ENCODE measurements around the gene RAPH1.

The RAPH1 gene

DNA sequence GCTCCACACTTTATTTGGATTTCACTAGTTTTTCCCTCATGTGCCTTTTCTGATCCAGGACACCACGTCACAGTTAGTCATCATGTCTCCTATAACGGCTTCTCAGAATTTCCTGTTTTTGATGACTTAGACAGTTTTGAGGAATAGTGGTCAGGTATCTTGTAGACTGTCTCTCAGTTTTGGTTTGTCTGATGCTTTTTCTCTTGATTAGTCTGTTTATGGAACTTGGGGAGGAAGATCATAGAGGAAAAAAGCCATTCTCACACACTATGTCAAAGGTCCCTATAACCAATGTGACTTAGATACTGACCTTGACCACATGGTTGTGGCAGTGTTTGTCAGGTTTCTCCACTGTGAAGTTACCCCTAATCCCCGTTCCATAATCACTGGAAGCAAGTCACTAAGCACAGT is 89.0 kb downstream of the RAPH1 start:
- H3K4me2 ChIP-seq (ENCODE audit: low read depth, low read length): peak overlapping the region; percentile 30; the same call in 1 of the 2 replicates
- no peak overlapping the region for H3K4me3 ChIP-seq (ENCODE audit: low read length)
- peak; percentile 55 for DNase-seq
- H3K27ac ChIP-seq (ENCODE audit: low read length): peak overlapping the region; percentile 70
- no peaks in the 10 kb centered on the region for H3K27me3 ChIP-seq (replicated peaks; ENCODE audit: insufficient read depth, low read length)
- H3K9me2 ChIP-seq (replicated peaks; ENCODE audit: insufficient read depth, low read length): no peaks in the 10 kb centered on the region
- H2AFZ ChIP-seq (ENCODE audit: low read length): no peak overlapping the region
- H4K20me1 ChIP-seq (ENCODE audit: insufficient read depth, low read length): no peaks in the 10 kb centered on the region
- TF ChIP-seq, protein P1, sequence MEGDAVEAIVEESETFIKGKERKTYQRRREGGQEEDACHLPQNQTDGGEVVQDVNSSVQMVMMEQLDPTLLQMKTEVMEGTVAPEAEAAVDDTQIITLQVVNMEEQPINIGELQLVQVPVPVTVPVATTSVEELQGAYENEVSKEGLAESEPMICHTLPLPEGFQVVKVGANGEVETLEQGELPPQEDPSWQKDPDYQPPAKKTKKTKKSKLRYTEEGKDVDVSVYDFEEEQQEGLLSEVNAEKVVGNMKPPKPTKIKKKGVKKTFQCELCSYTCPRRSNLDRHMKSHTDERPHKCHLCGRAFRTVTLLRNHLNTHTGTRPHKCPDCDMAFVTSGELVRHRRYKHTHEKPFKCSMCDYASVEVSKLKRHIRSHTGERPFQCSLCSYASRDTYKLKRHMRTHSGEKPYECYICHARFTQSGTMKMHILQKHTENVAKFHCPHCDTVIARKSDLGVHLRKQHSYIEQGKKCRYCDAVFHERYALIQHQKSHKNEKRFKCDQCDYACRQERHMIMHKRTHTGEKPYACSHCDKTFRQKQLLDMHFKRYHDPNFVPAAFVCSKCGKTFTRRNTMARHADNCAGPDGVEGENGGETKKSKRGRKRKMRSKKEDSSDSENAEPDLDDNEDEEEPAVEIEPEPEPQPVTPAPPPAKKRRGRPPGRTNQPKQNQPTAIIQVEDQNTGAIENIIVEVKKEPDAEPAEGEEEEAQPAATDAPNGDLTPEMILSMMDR (IDR thresholded peaks at IDR 0.05; ENCODE audit: low read length): no peak
- TF ChIP-seq EZH2 (optimal IDR thresholded peaks at IDR 0.05; ENCODE audit: low read depth, low read length) (no peak), EZH2phosphoT487 (IDR thresholded peaks at IDR 0.05; ENCODE audit: low read length) (no peak)
- H3K36me3 ChIP-seq (replicated peaks; ENCODE audit: insufficient read depth, low read length): no peaks in the 10 kb centered on the region
- H3K9ac ChIP-seq (ENCODE audit: low read length): peak overlapping the region; percentile 18; the same call in 1 of the 2 replicates
- H3F3A ChIP-seq (ENCODE audit: insufficient read depth, low read length): peaks cover 7% of the 10 kb centered on the region; the same call in 1 of the 2 replicates
- no peaks in the 10 kb centered on the region for H3K79me2 ChIP-seq (ENCODE audit: low read length)
- peaks cover 15% of the 10 kb centered on the region for H3K4me1 ChIP-seq (ENCODE audit: low read length)
- no peaks in the 10 kb centered on the region for H3K9me3 ChIP-seq (replicated peaks; ENCODE audit: insufficient read depth, low read length)

DNA sequence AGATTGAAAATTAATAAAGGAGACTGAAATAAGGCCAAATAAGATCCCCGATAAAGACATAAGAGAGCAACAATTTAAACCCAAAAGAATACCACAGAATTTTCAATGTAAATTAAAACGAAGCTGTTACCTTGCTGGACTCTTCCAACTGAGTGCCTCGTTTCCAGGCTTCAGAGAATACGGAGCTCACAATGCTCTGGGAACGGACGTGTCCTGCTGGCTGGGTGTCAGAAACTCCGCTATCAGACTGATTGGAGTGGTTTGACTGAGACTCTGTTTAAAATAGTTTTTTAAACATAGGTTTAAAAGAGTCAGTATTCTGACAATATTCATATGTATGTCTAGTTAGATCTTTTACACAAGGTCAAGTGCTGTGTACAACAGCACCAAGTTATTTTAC is 90.4 kb downstream of the RAPH1 start:
- Histone ChIP-seq H3K9me3 (replicated peaks; ENCODE audit: insufficient read depth, low read length) (no peaks in the 10 kb centered on the region), H3F3A (ENCODE audit: insufficient read depth, low read length) (peaks cover 7% of the 10 kb centered on the region; the same call in 1 of the 2 replicates), H3K27ac (ENCODE audit: low read length) (no peak overlapping the region), H3K4me3 (ENCODE audit: low read length) (no peak overlapping the region), H3K4me1 (ENCODE audit: low read length) (peaks cover 15% of the 10 kb centered on the region), H3K27me3 (replicated peaks; ENCODE audit: insufficient read depth, low read length) (no peaks in the 10 kb centered on the region), H2AFZ (ENCODE audit: low read length) (no peak overlapping the region), H3K4me2 (ENCODE audit: low read depth, low read length) (no peak overlapping the region), H3K9ac (ENCODE audit: low read length) (no peak overlapping the region), H3K9me2 (replicated peaks; ENCODE audit: insufficient read depth, low read length) (no peaks in the 10 kb centered on the region), H4K20me1 (ENCODE audit: insufficient read depth, low read length) (no peaks in the 10 kb centered on the region), H3K36me3 (replicated peaks; ENCODE audit: insufficient read depth, low read length) (no peaks in the 10 kb centered on the region), H3K79me2 (ENCODE audit: low read length) (no peaks in the 10 kb centered on the region)
- TF ChIP-seq EZH2phosphoT487 (IDR thresholded peaks at IDR 0.05; ENCODE audit: low read length) (no peak), EZH2 (optimal IDR thresholded peaks at IDR 0.05; ENCODE audit: low read depth, low read length) (no peak)
- TF ChIP-seq, protein P1 (IDR thresholded peaks at IDR 0.05; ENCODE audit: low read length): no peak
- no peak for DNase-seq

DNA sequence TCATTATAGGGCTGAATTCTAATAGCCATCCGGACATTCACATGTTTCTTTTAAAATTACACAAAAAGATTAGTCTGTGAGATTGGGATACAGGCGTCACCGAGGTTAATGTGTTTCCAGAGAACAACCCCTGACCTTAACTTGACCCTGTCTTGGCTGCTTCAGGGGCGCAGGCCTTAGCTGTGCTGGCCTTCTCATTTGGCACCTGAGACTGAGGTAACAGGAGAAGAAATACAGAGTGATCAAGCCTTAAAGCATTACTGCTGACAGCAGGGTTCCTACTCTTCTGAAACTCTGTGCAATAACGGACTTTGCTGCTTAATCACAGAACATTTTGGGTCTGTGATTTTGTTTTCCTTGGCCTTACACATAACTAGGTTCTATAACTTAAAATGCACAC is 92.6 kb downstream of the RAPH1 start:
- Histone ChIP-seq H3K4me3 (ENCODE audit: low read length) (no peak overlapping the region), H3K27me3 (replicated peaks; ENCODE audit: insufficient read depth, low read length) (no peaks in the 10 kb centered on the region), H3F3A (ENCODE audit: insufficient read depth, low read length) (peaks cover 7% of the 10 kb centered on the region; the same call in 1 of the 2 replicates), H3K4me2 (ENCODE audit: low read depth, low read length) (no peak overlapping the region), H4K20me1 (ENCODE audit: insufficient read depth, low read length) (no peaks in the 10 kb centered on the region), H2AFZ (ENCODE audit: low read length) (no peak overlapping the region), H3K27ac (ENCODE audit: low read length) (no peak overlapping the region), H3K9me3 (replicated peaks; ENCODE audit: insufficient read depth, low read length) (no peaks in the 10 kb centered on the region), H3K9me2 (replicated peaks; ENCODE audit: insufficient read depth, low read length) (no peaks in the 10 kb centered on the region), H3K9ac (ENCODE audit: low read length) (no peak overlapping the region), H3K36me3 (replicated peaks; ENCODE audit: insufficient read depth, low read length) (no peaks in the 10 kb centered on the region), H3K79me2 (ENCODE audit: low read length) (no peaks in the 10 kb centered on the region), H3K4me1 (ENCODE audit: low read length) (peaks cover 15% of the 10 kb centered on the region)
- no peak for TF ChIP-seq EZH2phosphoT487 (IDR thresholded peaks at IDR 0.05; ENCODE audit: low read length)
- TF ChIP-seq, protein P1 (IDR thresholded peaks at IDR 0.05; ENCODE audit: low read length): no peak
- no peak for TF ChIP-seq EZH2 (optimal IDR thresholded peaks at IDR 0.05; ENCODE audit: low read depth, low read length)
- DNase-seq: no peak

Data from MM.1S (cell line).